ENCODE measurements around the gene RGS3. TPM values are rescaled to one million over a fixed set of nuclear protein-coding genes. Genes with fewer than 3 reads are reported as not detected.

Gene RGS3
- total and polyA plus RNA-seq, 11 donors, result 93.4 to 214 (median 134) TPM

- DNase-seq (no peak), ATAC-seq (no peak)
- intact Hi-C loops (cut with DNase I), result loop anchor here in 4 of 10 donors (5.0 kb wide), 3 partner anchors 39 to 64 kb away; no protein-coding TSS in a partner anchor
- Histone ChIP-seq H3K27me3 (no peaks in the 10 kb centered on the region), H3K27ac (peak overlapping the region; percentile 37 to 99 (median 92)), H3K36me3 (peaks cover 0 to 4% (median 0%) of the 10 kb centered on the region in 9 donors), H3K9me3 (no peaks in the 10 kb centered on the region), H3K4me1 (peaks cover 24 to 85% (median 62%) of the 10 kb centered on the region in 12 donors), H3K4me3 (peak overlapping the region in 10 of 12 donors; percentile 3 to 67 (median 52))
- WGBS, 4 donors, result 20 to 34% (median 27%) methylated on average over 8 of the region's 8 CpGs
- no peak for TF ChIP-seq POLR2A (IDR thresholded peaks at IDR 0.05)
- no peak for TF ChIP-seq CTCF (IDR thresholded peaks at IDR 0.05)
Measured at GRCh38 chr9:113566016-113566711, 102.6 kb downstream of the RGS3 start.

GRCh38 chr9:113566712-113567071, 103.2 kb downstream of the RGS3 start:
- 58 to 60% (median 59%) methylated on average over 3 of the region's 3 CpGs for WGBS, 4 donors
- Histone ChIP-seq H3K27me3 (no peaks in the 10 kb centered on the region), H3K27ac (peak overlapping the region; percentile 37 to 99 (median 92)), H3K9me3 (no peaks in the 10 kb centered on the region), H3K4me3 (peak overlapping the region in 5 of 12 donors; percentile 16 to 67 (median 49)), H3K4me1 (peaks cover 24 to 90% (median 64%) of the 10 kb centered on the region in 12 donors), H3K36me3 (peaks cover 0 to 3% (median 0%) of the 10 kb centered on the region in 9 donors)
- DNase-seq, result peak in 3 of 5 donors; percentile 59 to 86 (median 65)
- intact Hi-C loops (cut with DNase I), result loop anchor here in 4 of 10 donors (5.0 kb wide), 3 partner anchors 39 to 64 kb away; no protein-coding TSS in a partner anchor
- TF ChIP-seq POLR2A (IDR thresholded peaks at IDR 0.05) (no peak), CTCF (IDR thresholded peaks at IDR 0.05) (no peak)
- peak; percentile 0 to 63 (median 28) for ATAC-seq

- 76 to 86% (median 84%) methylated on average over 8 of the region's 8 CpGs for WGBS, 4 donors
- Histone ChIP-seq H3K9me3 (no peaks in the 10 kb centered on the region), H3K4me1 (peaks cover 24 to 97% (median 68%) of the 10 kb centered on the region in 12 donors), H3K4me3 (peak overlapping the region in 2 of 12 donors; percentile 11 to 28), H3K36me3 (peaks cover 0 to 3% (median 0%) of the 10 kb centered on the region in 9 donors), H3K27ac (peak overlapping the region in 10 of 12 donors; percentile 69 to 99 (median 92)), H3K27me3 (no peaks in the 10 kb centered on the region)
- ATAC-seq (no peak), DNase-seq (peak in 1 of 5 donors; percentile 30)
- no peak for TF ChIP-seq CTCF (IDR thresholded peaks at IDR 0.05)
- TF ChIP-seq POLR2A (IDR thresholded peaks at IDR 0.05), result no peak
- intact Hi-C loops (cut with DNase I), result loop anchor here in 4 of 10 donors (5.0 kb wide), 3 partner anchors 40 to 65 kb away; no protein-coding TSS in a partner anchor
Measured at GRCh38 chr9:113567361-113568080, 104.0 kb downstream of the RGS3 start.

GRCh38 chr9:113568081-113568435, 104.5 kb downstream of the RGS3 start:
- Histone ChIP-seq H3K27ac (peak overlapping the region in 10 of 12 donors; percentile 69 to 99 (median 92)), H3K4me1 (peaks cover 24 to 97% (median 69%) of the 10 kb centered on the region in 12 donors), H3K9me3 (no peaks in the 10 kb centered on the region), H3K36me3 (peaks cover 0 to 3% (median 0%) of the 10 kb centered on the region in 9 donors), H3K4me3 (no peak overlapping the region), H3K27me3 (no peaks in the 10 kb centered on the region)
- ATAC-seq, result no peak
- DNase-seq, result no peak
- intact Hi-C loops (cut with DNase I), result loop anchor here in 4 of 10 donors (5.0 kb wide), 3 partner anchors 41 to 66 kb away; no protein-coding TSS in a partner anchor
- TF ChIP-seq POLR2A (IDR thresholded peaks at IDR 0.05) (no peak), CTCF (IDR thresholded peaks at IDR 0.05) (no peak)
- WGBS, 4 donors, result 80 to 84% (median 83%) methylated on average over 5 of the region's 5 CpGs
